ENCODE measurements around the gene ZXDC.

DNA sequence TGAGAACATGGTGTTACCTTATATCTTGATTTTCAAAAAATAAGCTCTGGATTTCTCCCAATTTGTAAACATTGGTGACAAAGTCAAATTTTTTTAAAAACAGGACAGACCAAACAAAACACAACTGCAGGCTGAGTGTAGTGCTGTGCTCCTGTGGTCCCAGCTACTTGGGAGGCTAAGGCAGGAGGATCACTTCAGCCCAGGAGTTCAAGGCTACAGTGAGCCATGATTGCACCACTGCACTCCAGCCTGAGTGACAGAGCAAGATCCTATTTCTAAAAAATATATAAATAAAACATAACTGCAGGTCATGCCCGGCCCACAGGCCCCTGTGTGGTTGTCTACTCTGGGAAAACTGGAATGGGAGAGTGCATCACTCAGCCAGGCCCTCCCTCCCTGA, 4.0 kb upstream of the ZXDC start:
- no peak for TF ChIP-seq EZH2phosphoT487 (IDR thresholded peaks at IDR 0.05; ENCODE audit: low read depth, severe bottlenecking, unreplicated experiment)
- TF ChIP-seq CTCF (IDR thresholded peaks at IDR 0.05; ENCODE audit: poor library complexity): no peak
- TF ChIP-seq EZH2 (IDR thresholded peaks at IDR 0.05; ENCODE audit: borderline replicate concordance): no peak
